ENCODE results near the gene TNFSF11. TPM values are rescaled to one million over a fixed set of nuclear protein-coding genes. Genes with fewer than 3 reads are reported as not detected.

Gene TNFSF11
- total RNA-seq, 5 donors from 2014 or later (not counting 1 experiment from before 2014, with no cell fraction given) = 0.21 to 1.3 (median 0.50) TPM; not detected in 1

DNA sequence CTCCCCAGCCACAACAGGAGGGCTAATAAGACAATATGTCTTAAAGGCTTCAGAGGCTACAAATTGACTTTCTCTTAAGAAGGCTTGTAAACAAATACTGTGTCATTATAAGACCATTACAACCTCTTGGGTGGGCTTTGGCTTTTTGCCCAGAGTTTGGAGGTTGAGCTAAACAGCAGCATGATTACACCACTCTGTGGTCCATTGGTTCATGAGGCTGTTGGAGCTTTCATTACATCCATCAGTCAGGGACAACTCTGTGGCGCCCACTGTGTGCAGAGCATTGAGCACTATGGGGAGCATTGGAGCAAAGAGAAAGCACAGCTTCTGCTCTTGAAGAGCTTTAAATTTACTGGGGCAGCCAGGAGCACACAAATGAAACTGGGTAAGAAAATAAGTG is 75.9 kb downstream of the TNFSF11 start:
- Mint-ChIP-seq H3K27ac (no peak overlapping the region), H3K4me1 (no peaks in the 10 kb centered on the region), H3K36me3 (no peaks in the 10 kb centered on the region), H3K27me3 (peaks cover 32 to 38% of the 10 kb centered on the region in 2 donors), H3K9me3 (no peaks in the 10 kb centered on the region), H3K4me3 (no peak overlapping the region)
- no peaks in the 10 kb centered on the region for H3K27me3 ChIP-seq (replicated peaks in 1 of 2; ENCODE audit: control insufficient read depth in 2 of 2, extremely low read depth in 1 of 2, insufficient read depth in 2 of 2, low read length in 1 of 2)
- no CpG with 5 or more reads among the region's 1 CpG for WGBS (ENCODE audit: insufficient coverage)
- no peaks in the 10 kb centered on the region for H3K36me3 ChIP-seq (ENCODE audit: control insufficient read depth in 2 of 2, extremely low read depth in 1 of 2, insufficient read depth in 1 of 2, low read length in 1 of 2)
- ChIA-PET POLR2A (no interaction called here), CTCF (no interaction called here)
- ATAC-seq (replicated peaks in 1 of 4) = no peak
- DNase-seq = no peak
- H3K9me3 ChIP-seq = no peaks in the 10 kb centered on the region
- H3K4me3 ChIP-seq (ENCODE audit: control insufficient read depth in 1 of 2, extremely low read depth in 1 of 2, low read length in 1 of 2) = no peak overlapping the region
- no peaks in the 10 kb centered on the region for H3K4me1 ChIP-seq (ENCODE audit: control insufficient read depth in 1 of 2, extremely low read depth in 1 of 2, insufficient read depth in 2 of 2, low read length in 2 of 2)
- H3K27ac ChIP-seq (ENCODE audit: low read length) = no peak overlapping the region

DNA sequence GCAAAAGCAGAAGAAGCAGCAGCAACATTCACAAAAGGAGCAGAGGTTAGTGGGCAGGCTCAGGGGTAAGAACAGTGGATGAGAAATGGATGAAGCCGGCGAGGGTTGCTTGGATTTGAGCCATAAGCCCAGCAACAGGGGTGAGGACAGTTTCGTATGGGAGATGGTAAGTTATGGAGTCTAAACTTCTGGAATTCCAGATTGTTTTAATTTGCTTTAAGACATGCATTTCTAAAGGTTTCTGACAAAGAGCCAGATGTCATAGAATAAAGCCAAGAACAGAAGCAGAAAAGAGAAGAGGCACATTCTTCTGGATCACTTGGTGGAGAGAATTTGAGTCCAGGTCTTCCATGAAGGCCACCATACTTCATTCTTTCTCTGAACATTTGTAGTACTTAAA is 76.6 kb downstream of the TNFSF11 start:
- WGBS (ENCODE audit: insufficient coverage) = 89% methylated on average over 3 of the region's 3 CpGs
- DNase-seq = no peak

DNA sequence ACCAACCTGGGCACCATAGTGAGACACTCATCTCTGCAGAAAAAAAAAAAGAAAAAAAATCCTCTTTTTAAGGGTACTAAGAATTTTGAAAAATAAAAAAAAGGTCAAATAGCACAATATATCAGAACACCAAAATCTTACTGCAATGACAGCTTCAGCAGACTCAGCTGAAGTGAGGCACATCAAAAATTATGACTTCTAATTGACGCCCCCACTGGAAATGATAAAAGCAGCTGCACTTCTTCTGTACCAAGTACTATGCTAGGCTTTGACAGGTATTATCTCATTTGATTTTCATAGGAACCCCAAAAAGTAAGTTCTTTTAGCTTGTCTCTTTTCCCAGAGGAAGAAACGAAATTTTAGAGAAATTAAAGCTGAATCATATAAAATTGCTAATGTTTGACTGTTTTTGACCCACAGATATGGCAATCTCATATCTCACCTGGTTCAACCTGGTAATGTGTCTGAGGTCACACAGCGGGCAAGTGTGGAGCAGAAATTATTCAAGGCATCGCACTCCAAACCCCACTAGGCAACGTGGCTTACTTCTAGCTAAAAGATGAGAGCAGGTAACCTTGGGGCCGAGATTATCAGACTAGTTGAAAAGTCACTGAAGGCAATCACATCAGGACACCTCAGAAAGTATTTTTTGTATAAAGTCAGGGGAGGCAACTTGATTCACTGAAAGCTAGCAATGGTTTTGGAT is 78.1 kb downstream of the TNFSF11 start:
- Histone ChIP-seq H3K4me1 (ENCODE audit: control insufficient read depth in 1 of 2, extremely low read depth in 1 of 2, insufficient read depth in 2 of 2, low read length in 2 of 2) (no peaks in the 10 kb centered on the region), H3K27me3 (replicated peaks in 1 of 2; ENCODE audit: control insufficient read depth in 2 of 2, extremely low read depth in 1 of 2, insufficient read depth in 2 of 2, low read length in 1 of 2) (no peaks in the 10 kb centered on the region), H3K4me3 (ENCODE audit: control insufficient read depth in 1 of 2, extremely low read depth in 1 of 2, low read length in 1 of 2) (no peak overlapping the region), H3K27ac (ENCODE audit: low read length) (no peak overlapping the region), H3K9me3 (no peaks in the 10 kb centered on the region), H3K36me3 (ENCODE audit: control insufficient read depth in 2 of 2, extremely low read depth in 1 of 2, insufficient read depth in 1 of 2, low read length in 1 of 2) (no peaks in the 10 kb centered on the region)
- CTCF ChIA-PET = no interaction called here
- Mint-ChIP-seq H3K9me3 (no peaks in the 10 kb centered on the region), H3K4me1 (no peaks in the 10 kb centered on the region), H3K27ac (no peak overlapping the region), H3K36me3 (no peaks in the 10 kb centered on the region), H3K4me3 (no peak overlapping the region), H3K27me3 (peaks cover 49 to 51% of the 10 kb centered on the region in 2 donors)
- POLR2A ChIA-PET = no interaction called here
- DNase-seq = no peak
- no peak for ATAC-seq (replicated peaks in 1 of 4)
- 80% methylated on average over 1 of the region's 6 CpGs for WGBS (ENCODE audit: insufficient coverage)

More for the DNA sequence above, 76.6 kb downstream of the TNFSF11 start:
- peaks cover 39 to 41% of the 10 kb centered on the region in 2 donors for H3K27me3 Mint-ChIP-seq
- Histone ChIP-seq H3K27ac (ENCODE audit: low read length) (no peak overlapping the region), H3K27me3 (replicated peaks in 1 of 2; ENCODE audit: control insufficient read depth in 2 of 2, extremely low read depth in 1 of 2, insufficient read depth in 2 of 2, low read length in 1 of 2) (no peaks in the 10 kb centered on the region), H3K4me3 (ENCODE audit: control insufficient read depth in 1 of 2, extremely low read depth in 1 of 2, low read length in 1 of 2) (no peak overlapping the region), H3K36me3 (ENCODE audit: control insufficient read depth in 2 of 2, extremely low read depth in 1 of 2, insufficient read depth in 1 of 2, low read length in 1 of 2) (no peaks in the 10 kb centered on the region), H3K9me3 (no peaks in the 10 kb centered on the region), H3K4me1 (ENCODE audit: control insufficient read depth in 1 of 2, extremely low read depth in 1 of 2, insufficient read depth in 2 of 2, low read length in 2 of 2) (no peaks in the 10 kb centered on the region)
- no peaks in the 10 kb centered on the region for H3K36me3 Mint-ChIP-seq
- no peaks in the 10 kb centered on the region for H3K4me1 Mint-ChIP-seq
- H3K9me3 Mint-ChIP-seq = no peaks in the 10 kb centered on the region
- POLR2A ChIA-PET = no interaction called here
- no peak overlapping the region for H3K27ac Mint-ChIP-seq
- CTCF ChIA-PET = no interaction called here
- ATAC-seq (replicated peaks in 1 of 4) = no peak
- no peak overlapping the region for H3K4me3 Mint-ChIP-seq

DNA sequence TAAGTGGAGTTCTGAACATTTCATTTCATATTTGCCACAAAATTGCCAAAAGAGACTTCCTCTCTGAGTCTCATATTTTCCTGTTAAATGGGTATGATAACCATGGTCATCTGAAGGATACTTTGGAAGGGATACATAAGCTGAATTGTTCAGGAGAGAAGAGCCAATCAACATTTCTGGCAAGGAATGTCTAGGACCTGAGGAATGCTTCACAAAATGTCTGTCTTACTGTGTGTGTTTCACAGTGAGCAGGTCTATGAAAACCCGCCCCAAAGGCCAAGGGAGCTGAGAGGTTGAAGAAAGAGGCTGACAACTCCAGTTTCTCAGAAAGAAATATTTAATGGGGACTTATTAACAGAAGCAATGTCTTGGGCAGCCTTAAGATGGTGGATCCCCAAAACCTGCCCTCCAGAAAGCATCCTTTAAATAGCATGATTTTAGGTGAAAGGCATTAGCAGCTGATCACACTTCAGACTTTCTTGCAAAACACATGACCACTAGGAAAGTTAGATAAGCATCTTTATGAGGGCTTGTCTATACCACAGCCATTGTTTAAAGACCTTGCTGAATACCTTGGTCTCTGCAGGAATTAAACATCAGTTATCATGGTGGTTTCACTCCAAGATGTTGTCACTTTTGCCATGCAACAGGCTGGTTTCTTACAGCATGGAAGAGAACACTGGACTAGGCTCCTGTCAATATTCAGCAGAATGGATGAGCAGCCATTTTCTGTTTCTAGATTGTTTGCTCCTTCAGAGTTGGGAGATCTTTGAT is 78.9 kb downstream of the TNFSF11 start:
- H3K4me3 Mint-ChIP-seq = no peak overlapping the region
- ChIA-PET POLR2A (no interaction called here), CTCF (no interaction called here)
- no peaks in the 10 kb centered on the region for H3K9me3 ChIP-seq
- no peaks in the 10 kb centered on the region for H3K36me3 Mint-ChIP-seq
- H3K27me3 ChIP-seq (replicated peaks in 1 of 2; ENCODE audit: control insufficient read depth in 2 of 2, extremely low read depth in 1 of 2, insufficient read depth in 2 of 2, low read length in 1 of 2) = no peaks in the 10 kb centered on the region
- ATAC-seq (replicated peaks in 1 of 4) = no peak
- no peak for DNase-seq
- peaks cover 54 to 55% of the 10 kb centered on the region in 2 donors for H3K27me3 Mint-ChIP-seq
- no peaks in the 10 kb centered on the region for H3K9me3 Mint-ChIP-seq
- no peak overlapping the region for H3K27ac ChIP-seq (ENCODE audit: low read length)
- no peaks in the 10 kb centered on the region for H3K36me3 ChIP-seq (ENCODE audit: control insufficient read depth in 2 of 2, extremely low read depth in 1 of 2, insufficient read depth in 1 of 2, low read length in 1 of 2)
- no peak overlapping the region for H3K4me3 ChIP-seq (ENCODE audit: control insufficient read depth in 1 of 2, extremely low read depth in 1 of 2, low read length in 1 of 2)
- H3K27ac Mint-ChIP-seq = no peak overlapping the region
- no CpG with 5 or more reads among the region's 1 CpG for WGBS (ENCODE audit: insufficient coverage)
- no peaks in the 10 kb centered on the region for H3K4me1 ChIP-seq (ENCODE audit: control insufficient read depth in 1 of 2, extremely low read depth in 1 of 2, insufficient read depth in 2 of 2, low read length in 2 of 2)
- H3K4me1 Mint-ChIP-seq = no peaks in the 10 kb centered on the region

DNA sequence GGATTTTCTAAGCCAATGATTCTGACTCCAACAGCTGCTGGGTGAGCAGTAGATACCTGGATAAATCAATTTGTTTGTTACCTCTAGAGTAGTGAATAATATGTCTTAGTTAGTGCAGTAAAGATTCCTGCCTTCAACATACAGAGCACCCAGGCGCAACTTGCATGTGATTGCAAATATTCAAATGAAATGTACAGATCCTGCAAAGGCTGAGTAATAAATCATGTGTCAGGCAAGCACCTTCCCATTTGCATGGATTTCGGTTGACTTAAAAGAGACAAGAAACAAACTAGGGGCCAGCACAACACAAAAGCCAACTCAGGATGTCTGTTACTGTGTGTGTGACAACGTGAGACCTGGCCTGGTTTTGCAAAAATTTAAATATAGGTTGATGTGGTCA is 79.7 kb downstream of the TNFSF11 start:
- H3K9me3 ChIP-seq = no peaks in the 10 kb centered on the region
- 28% methylated on average over 2 of the region's 3 CpGs for WGBS (ENCODE audit: insufficient coverage)
- CTCF ChIA-PET = no interaction called here
- no peak for ATAC-seq (replicated peaks in 1 of 4)
- Mint-ChIP-seq H3K27me3 (peaks cover 58 to 60% of the 10 kb centered on the region in 2 donors), H3K4me3 (no peak overlapping the region), H3K4me1 (no peaks in the 10 kb centered on the region), H3K9me3 (no peaks in the 10 kb centered on the region), H3K36me3 (no peaks in the 10 kb centered on the region), H3K27ac (no peak overlapping the region)
- no peaks in the 10 kb centered on the region for H3K4me1 ChIP-seq (ENCODE audit: control insufficient read depth in 1 of 2, extremely low read depth in 1 of 2, insufficient read depth in 2 of 2, low read length in 2 of 2)
- H3K27ac ChIP-seq (ENCODE audit: low read length) = no peak overlapping the region
- no peak overlapping the region for H3K4me3 ChIP-seq (ENCODE audit: control insufficient read depth in 1 of 2, extremely low read depth in 1 of 2, low read length in 1 of 2)
- no peaks in the 10 kb centered on the region for H3K36me3 ChIP-seq (ENCODE audit: control insufficient read depth in 2 of 2, extremely low read depth in 1 of 2, insufficient read depth in 1 of 2, low read length in 1 of 2)
- POLR2A ChIA-PET = no interaction called here
- DNase-seq = no peak
- H3K27me3 ChIP-seq (replicated peaks in 1 of 2; ENCODE audit: control insufficient read depth in 2 of 2, extremely low read depth in 1 of 2, insufficient read depth in 2 of 2, low read length in 1 of 2) = no peaks in the 10 kb centered on the region

DNA sequence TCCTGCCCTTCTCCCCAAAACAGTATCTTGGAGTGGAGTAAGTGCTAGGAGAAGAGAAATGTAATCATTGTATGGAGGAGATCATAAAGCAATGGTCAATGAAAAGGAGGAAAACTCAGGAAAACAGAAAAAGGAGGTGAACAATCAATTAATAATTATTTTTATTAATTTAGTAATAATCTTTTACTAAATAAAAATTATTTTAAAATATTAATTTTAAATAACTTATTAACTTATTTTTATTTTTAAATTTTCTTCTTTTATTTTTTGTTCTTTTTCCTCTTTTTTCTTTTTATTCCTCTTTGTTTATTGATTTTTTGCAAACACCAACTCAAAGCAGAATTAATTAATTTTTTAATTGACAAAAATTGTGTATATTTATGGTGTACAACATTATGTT is 80.3 kb downstream of the TNFSF11 start:
- DNase-seq = no peak
- Mint-ChIP-seq H3K27me3 (peaks cover 63 to 65% of the 10 kb centered on the region in 2 donors), H3K9me3 (no peaks in the 10 kb centered on the region), H3K4me1 (no peaks in the 10 kb centered on the region), H3K36me3 (no peaks in the 10 kb centered on the region), H3K4me3 (no peak overlapping the region), H3K27ac (no peak overlapping the region)
- Histone ChIP-seq H3K27me3 (replicated peaks in 1 of 2; ENCODE audit: control insufficient read depth in 2 of 2, extremely low read depth in 1 of 2, insufficient read depth in 2 of 2, low read length in 1 of 2) (no peaks in the 10 kb centered on the region), H3K4me3 (ENCODE audit: control insufficient read depth in 1 of 2, extremely low read depth in 1 of 2, low read length in 1 of 2) (no peak overlapping the region), H3K27ac (ENCODE audit: low read length) (no peak overlapping the region), H3K4me1 (ENCODE audit: control insufficient read depth in 1 of 2, extremely low read depth in 1 of 2, insufficient read depth in 2 of 2, low read length in 2 of 2) (no peaks in the 10 kb centered on the region), H3K36me3 (ENCODE audit: control insufficient read depth in 2 of 2, extremely low read depth in 1 of 2, insufficient read depth in 1 of 2, low read length in 1 of 2) (no peaks in the 10 kb centered on the region), H3K9me3 (no peaks in the 10 kb centered on the region)
- ATAC-seq (replicated peaks in 1 of 4) = no peak
- CTCF ChIA-PET = no interaction called here
- POLR2A ChIA-PET = no interaction called here
